Measurements from ENCODE around the gene TMIGD2.
A peak's percentile ranks its signal among the peaks of the same experiment; 100 is the strongest.

TMIGD2 gene

DNA sequence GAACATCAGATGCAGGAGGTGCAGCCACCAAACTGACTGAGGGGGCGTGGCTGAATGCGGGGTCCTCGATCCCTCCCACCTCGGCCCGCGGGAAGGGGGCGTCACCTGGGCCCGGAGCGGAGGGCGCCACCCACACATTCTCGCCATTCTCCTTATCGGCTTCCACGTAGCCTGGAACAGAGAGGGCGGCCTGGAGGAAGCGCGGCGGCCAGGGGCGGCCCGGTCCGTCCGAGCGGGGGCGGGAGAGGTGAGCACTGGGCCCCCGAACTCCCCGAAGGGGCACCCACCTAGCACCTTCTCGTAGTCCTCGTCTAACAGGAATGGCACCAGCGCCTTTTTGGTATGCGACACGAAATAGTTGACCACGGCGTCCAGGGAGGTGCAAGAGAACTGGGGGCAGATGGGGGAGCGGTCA is 24.7 kb upstream of the TMIGD2 start:
- no peak for DNase-seq (ENCODE audit: low read depth in 3 of 3)

DNA sequence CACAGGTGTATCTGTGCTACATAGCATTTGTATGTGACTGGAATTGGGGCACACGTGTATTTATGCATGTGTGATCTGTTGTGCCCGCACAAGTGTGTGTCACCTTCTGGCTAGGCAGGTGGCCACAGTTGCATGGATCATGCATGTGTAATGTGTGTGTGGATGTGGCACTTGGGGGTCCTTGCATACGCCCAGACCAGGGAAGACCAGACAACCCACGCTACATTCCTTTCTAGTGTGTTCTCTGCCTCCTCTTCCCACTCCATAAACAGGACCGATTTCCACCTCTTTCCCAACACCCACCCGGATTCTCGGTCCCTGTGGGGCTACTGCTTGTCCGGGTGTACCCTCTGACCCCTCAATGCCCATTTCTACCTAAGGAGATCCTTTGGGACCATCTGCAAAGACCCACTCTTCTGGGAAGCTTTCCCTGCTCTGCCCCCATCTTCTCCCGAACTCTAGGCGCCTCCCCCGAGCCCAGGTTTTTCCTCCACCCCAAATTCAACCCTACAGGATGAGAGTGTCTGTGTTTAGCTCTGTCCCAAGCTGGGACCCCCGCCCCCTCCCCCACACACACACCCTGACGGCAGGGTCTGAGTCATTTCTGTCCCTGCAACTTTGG is 24.1 kb upstream of the TMIGD2 start:
- no peak for DNase-seq (ENCODE audit: low read depth in 3 of 3)

DNA sequence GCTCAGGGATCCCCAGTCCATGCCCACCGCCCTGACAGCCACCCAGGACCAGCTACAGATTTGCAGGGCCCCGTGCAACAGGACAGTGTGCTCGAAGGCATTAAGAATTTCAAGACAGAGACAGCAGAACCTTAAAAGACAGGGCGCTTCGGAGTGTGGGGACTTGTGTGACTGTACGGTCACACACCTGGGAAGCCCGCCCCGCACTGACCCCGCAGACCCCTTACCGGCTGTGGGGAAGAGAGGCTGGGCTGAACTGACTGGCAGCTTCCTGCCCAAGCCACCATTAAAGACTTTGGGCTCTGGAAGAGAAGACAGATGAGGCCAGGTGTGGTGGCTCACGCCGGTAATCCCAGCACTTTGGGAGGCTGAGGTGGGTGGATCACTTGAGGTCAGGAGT is 22.0 kb upstream of the TMIGD2 start:
- no peak for DNase-seq (ENCODE audit: low read depth in 3 of 3)

DNA sequence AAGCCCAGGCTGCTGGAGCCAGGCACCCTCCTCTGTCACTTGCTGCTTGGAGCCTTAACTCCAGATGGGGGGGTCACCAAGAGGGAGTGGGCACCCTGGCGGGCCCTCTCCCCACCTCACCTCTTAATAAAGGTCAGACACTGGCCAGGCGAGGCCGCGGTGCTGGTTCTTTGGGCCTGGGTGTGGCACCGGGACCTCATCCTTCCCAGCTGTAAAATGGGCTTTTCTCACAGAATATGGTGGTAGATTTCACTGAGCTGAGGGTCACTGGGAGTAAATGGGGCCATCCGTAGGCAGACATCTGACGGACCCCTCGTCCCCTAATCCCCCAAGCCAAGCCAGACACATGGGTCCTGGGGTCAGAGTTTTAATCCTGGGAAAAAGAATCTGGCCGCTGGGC is 21.5 kb upstream of the TMIGD2 start:
- no peak for DNase-seq (ENCODE audit: low read depth in 3 of 3)

DNA sequence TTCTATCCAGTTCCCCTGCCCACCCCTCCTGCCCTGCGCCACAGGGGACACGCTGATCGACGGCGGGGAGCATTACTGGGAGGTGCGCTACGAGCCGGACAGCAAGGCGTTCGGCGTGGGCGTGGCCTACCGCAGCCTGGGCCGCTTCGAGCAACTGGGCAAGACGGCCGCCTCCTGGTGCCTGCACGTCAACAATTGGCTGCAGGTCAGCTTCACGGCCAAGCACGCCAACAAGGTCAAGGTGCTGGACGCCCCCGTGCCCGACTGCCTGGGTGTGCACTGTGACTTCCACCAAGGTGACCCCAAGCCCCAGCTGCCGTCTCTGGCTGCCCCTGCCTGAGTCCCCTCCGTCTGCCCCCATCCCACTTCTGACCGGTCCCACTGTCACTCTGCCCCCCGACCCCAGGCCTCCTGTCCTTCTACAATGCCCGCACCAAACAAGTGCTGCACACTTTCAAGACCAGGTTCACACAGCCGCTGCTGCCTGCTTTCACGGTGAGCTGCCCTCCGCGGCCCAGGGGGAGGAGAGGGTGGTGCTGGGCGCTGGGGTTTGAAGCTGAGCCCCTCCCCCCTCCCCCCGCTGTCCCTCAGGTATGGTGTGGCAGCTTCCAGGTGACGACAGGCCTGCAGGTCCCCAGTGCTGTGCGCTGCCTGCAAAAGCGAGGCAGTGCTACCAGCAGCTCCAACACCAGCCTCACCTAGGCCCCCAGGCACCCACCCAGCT is 20.9 kb upstream of the TMIGD2 start:
- DNase-seq (ENCODE audit: low read depth in 3 of 3) = no peak

DNA sequence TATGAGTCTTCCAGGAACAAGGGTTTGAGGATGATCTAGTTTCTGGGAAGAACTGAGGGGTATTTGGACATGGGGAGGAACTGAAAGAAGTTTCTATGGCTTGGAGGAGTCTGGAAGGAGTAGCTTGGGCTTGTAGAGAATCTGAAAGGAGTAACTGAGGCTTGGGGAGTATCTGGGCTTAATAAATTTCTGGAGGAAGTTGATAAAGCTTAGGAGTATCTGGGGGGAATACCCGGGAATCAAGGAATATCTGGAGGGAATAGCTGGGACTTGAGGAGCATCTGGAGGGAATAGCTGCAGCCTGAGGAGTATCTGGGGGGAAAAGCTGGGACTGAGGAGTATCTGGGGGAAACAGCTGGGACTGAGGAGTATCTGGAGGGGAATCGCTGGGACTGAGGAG is 18.2 kb upstream of the TMIGD2 start:
- no peak for DNase-seq (ENCODE audit: low read depth in 3 of 3)

DNA sequence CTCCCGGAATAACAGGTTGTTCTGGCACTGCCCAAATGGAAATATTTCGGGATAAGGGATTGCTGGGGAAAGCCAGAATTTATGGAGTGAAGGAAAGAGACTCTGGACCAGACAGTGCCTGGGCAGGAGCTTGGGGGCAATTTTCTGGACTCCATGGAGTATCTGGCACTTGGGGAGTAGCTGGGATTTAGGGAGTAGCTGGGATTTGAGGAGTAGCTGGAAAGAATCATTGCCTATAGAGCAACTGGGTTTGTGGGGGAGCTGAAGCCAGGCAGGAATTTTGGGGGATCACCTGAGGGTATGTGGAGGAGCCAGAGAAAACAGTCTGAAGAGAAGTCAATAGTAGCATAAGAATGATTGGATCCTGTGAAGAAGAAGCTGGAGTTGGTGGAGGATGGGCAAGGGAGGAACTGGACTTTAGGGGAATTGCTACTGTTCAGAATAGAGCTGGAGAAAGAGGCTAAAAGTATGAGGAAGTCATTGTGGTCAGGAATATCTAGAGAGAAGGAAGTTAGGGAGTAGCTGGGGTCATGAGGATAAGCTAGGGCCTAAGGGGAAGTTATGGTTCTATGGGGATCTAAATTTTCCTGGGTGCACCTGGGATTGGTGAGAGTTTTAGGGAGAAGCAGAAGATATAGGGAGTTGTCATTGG is 17.0 kb upstream of the TMIGD2 start:
- DNase-seq (ENCODE audit: low read depth in 3 of 3) = no peak

DNA sequence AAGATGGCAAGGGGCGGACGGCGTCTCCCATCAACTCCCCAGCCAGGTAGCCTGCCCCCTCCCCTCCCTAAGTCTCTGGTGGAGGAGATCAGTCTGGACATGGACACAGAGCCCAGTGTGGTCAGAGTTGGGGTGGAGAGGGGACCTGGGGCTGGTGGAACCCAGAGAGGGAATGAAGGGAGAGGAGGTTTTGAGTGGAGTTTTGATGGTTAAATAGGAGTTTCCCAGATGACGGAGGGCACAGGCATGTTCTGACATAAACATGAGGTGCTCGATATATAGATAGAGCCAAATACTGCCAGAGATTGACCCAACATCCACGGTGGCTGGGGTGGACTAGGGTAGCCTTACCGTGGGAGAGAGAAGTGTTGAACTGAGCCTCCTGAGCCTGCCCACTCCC is 16.3 kb upstream of the TMIGD2 start:
- DNase-seq (ENCODE audit: low read depth in 3 of 3) = no peak

DNA sequence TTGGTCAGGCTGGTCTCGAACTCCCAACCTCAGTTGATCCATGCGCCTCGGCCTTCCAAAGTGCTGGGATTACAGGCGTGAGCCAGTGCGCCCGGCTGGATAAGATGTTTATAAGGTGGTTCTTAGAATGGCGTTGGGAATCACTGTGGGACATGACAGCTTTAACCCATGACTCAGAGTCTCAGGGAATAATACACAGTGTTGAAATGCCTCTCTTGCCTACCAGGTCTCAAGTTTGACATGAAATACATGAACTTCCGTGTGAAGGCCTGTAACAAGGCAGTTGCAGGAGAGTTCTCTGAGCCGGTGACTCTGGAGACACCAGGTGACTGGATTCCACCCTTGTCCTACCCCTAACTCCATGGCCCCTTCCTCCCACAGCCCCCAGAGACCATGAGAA is 14.8 kb upstream of the TMIGD2 start:
- no peak for DNase-seq (ENCODE audit: low read depth in 3 of 3)

DNA sequence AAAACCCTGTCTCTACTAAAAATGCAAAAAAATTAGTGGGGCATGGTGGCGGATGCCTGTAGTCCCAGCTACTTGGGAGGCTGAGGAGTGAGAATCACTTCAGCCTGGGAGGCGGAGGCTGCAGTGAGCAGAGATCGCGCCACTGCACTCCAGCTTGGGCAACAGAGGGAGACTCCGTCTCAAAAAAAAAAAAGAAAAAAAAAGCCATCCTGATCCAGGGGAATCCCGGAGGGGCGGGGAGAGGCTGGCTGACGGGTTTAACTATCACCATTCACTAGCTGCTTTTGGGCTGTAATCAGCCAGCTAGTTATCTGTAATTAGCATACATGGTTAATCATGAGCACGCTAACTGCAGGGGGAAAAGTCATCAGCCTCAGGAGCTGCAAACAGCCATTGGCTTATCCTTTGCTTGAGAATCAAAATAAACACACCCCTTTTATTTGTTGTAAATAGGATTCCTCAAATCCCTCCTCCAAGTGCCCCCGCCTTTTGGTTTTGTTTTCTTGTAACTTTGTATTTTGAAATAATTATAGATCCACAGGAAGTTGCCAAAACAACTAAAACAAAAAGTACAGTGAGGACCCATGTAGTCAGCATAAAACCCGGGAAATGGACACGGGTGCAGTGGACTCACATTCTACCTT is 11.8 kb upstream of the TMIGD2 start:
- no peak for DNase-seq (ENCODE audit: low read depth in 3 of 3)

DNA sequence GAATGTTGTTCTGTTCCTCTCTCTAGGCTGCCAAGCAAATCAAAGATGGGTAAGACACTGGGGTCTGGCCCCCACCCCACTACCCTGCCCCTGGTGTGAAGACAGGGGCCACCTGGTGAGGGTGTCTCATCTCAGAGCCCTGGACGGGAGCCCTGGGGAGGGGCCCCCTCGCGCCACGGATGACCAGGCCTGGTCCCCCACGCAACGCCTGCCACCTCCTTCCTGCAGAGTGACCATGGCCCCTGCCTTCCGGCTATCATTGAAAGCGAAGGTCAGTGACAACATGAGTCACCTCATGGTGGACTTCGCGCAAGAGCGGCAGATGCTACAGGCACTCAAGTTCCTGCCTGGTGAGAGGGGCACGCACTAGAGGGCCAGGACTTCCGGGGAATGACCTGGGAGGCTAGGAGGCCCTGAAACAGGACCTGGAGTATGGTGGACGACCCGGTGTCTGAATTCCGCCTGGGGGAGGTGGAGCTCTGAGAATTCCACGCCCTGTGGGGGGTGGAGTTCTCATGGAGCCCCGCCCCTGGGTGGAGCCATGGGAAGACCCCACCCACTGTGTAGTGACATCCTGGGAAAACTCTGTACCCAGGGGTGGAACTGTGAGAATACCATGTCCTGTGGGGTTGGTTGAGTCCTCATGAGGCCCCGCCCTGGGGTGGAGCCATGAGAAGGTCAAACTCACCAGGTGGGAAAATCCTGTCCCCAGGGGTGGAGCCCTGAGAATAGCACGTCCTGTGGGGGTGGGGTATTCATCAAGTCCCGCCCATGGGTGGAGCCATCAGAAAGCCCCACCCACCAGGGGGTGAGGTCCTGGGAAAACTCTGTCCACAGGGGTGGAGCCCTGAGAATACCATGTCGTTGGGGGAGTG is 8.3 kb upstream of the TMIGD2 start:
- DNase-seq (ENCODE audit: low read depth in 3 of 3) = peak in 1 of 3 experiments; percentile 22

DNA sequence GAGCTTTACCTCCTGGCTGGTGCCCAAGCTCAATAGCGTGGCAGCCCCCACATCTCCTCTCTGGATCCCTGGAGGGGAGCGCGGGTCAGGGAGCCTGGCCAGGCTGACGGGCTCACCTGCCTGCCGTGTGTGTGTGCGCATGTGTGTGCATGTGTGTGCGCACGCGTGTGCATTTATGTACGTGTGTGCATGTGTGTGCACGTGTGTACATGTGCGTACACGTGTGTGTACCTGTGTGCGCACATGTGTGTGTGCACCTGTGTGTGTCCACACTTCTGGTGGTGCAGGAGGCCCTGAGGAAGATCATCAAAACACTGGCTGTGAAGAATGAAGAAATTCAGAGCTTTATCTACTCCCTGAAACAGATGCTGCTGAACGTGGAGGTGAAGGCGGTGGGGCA is 3.5 kb upstream of the TMIGD2 start:
- DNase-seq (ENCODE audit: low read depth in 3 of 3) = no peak

DNA sequence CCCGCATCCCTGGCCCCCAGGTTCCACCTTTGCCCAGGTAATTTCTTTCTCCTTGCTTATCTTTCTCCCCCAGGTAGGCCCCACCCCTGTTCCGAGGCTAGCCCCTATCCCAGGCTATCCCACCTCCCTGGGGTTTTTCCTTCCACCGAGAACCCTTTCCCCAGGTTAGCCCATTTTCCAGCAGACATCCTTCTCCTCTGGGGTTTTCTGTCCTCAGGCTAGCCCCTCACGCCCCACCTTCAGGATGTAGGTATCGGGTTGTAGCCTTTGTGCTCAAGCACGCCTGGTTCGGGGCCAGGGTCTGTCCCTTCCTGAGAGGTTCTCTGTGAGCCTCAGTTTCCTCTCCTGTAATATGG is 3.0 kb upstream of the TMIGD2 start:
- no peak for DNase-seq (ENCODE audit: low read depth in 3 of 3)

DNA sequence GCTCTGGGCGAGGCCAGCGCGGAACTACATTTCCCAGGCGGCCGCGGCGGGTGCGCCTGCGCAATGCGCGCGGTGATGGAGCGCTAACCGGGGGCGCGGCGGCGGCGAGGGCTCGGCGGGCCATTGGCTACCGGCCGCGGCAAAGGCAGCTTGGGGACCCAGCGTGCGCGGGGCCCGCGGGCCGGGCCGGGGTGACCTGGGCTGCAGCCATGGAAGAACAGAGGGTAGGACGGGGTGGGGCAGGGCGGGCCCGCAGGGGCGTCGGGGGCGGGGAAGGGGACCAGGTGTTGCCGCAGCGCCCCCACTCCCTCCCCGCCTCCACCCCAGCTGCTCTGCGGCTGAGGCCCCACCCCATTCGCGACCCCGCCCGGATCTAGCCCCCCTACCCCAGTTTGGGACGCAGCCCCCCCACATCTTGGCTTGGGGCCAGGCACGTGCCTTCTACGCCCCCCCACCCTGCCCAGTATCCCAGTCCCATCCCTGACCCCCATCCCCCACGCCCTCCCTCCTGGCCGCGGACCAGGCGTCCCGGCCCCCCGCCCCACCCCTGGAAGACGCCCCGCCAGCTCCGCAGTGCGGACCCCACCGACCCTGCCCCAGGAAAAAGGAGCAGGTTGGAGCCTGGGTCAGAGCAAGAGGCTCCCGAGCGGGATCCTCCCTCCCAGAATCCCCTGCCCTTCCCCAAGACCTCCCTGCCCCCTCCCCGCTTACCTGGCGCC is 2.5 kb upstream of the TMIGD2 start, which contains the start of gene FSD1:
FSD1 (plus strand) TSS at position 61 of the 719 bp plus-strand sequence; CDS start at position 210, 149 bp downstream.
- DNase-seq (ENCODE audit: low read depth in 3 of 3) = peak; percentile 41 to 79 (median 56)

DNA sequence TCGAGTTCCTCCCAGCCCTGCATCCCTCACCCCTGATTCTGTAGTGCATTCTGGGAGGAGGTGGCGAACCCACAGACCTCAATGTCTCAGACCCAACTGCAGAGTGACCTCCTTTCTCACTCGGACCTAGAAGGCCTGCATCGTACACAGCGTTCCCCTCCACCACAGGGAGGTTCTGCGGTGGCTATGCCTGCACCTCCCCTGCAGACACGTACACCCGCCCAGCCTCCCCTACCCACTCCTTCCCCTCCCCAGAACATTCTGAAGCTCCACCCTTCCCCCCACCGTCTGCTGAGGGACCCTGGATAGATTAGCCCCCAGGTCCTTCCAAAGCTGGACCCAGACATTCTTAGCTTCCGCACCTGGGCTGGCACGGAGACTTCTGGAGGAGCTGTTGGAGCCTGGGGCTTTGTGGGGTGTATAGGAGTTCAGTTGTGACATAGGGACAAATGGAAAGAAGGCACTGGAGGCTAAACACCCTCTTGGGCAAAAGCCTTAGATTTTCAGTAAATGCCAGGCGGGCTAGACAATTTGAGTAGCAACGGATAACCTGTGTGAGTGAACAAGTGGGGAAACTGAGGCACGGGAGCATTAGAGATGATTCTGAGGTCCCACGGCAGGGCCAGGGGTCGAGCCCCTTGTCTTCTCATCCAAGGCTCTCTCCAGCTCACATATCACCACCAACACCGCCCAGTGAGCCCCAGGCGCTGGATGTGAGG is 1.8 kb upstream of the TMIGD2 start:
- no peak for DNase-seq (ENCODE audit: low read depth in 3 of 3)

DNA sequence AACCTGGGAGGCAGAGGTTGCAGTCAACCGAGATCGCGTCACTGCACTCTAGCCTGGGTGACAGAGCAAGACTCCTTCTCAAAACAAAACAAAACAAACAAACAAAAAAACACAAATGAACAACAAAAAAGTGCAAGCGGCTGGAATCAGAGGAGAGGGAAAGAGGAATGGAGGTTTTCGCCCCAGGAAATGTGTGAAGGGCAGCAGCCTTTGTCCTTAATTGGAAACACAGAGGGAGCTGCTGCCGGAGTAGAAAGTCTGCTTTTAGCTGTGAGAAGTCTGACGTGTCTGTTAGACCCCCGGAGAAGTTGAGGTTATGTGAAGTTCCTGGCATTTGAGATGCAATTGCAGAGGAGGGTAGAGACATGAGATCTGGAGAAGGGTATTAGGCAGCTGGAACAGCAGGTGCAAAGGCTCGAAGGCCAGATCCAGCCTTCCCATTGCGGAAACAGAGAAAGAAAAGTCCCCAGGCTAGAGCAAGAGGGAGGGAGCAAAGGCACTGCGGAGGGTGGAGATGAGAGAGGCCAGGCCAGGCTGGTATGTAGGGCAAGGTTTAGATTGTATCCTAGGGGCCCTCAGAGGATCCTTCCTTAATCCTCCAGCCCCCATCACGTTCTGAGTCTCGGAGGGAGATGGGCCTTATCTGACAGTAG is 473 bp downstream of the TMIGD2 start:
- no peak for DNase-seq (ENCODE audit: low read depth in 3 of 3)

DNA sequence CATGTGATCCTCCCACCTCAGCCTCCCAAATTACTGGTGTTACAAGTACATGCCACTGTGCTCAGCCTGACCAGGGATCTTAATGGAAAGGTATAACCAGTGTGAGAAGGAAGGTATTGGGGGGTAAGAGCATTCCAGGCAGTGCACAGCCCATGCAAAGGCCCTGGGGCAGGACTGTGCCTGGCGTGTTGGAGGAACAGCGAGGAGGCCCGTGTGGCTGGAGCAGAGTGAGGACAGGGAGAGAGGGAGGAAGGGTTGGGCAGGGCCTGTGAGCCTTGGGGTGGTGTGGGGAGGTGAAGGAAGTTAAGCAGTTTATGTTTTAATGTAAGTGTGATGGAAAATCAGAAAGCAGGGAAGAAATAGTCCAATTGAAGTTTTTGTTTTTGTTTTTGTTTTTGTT is 1.6 kb downstream of the TMIGD2 start:
- DNase-seq (ENCODE audit: low read depth in 3 of 3) = no peak

DNA sequence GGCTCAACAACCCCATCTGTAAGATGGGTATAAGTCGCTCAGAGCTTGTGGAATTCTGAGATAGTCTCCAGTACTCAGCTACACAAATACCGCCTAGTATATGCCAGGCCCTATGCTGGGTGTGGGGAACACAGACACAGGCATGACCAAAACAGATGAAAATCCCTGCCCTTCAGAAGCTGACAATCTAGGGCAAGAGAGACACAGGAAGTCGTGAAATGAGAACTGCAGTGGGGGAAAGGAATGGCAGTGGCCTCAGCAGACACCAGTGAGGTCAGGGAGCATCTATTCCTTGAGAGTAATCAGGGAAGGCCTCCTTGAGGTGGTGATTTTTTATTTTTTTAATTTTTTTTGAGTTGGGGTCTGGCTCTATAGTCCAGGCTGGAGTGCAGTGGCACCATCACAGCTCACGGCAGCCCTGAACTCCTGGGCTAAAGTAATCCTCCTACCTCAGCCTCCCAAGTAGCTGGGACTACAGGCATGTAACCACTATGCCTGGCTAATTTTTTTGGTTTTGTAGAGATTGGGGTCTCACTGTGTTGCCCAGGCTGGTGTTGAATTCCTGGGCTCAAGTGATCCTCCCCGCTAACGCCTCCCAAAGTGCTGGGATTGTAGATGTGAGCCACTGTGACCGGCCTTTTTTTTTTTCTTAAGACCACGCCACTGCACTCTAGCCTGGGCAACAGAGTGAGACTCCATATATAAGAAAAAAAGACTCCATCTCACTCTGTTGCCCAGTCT is 3.2 kb downstream of the TMIGD2 start:
- DNase-seq (ENCODE audit: low read depth in 3 of 3) = no peak
